Measurements from ENCODE around the gene GPD2.

The GPD2 gene

GRCh38 chr2:156400706-156401678, 35.2 kb upstream of the GPD2 start (continued):
- TF ChIP-seq PRDM10 (tag by site-specific recombination; IDR thresholded peaks at IDR 0.05) (no peak), IKZF3 (tag by site-specific recombination; IDR thresholded peaks at IDR 0.05) (no peak)

DNA sequence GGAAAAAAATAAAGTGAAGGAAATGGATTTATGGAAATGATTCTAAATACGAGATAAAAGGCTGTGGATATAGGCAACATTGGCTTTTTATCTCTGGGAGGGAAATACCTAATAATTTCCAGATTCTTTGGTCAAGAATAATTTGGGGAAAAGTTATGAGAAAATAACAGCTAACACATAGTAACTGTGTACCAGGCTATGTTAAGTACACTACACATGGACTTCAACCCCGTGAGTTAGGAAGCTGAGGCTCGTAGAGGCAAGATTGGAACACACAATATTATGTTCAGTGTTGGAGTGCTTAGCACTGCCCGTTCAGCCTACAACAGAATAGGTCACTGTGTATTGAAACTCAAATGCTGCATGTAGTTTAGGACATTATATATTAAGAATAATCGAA, 34.3 kb upstream of the GPD2 start:
- Histone ChIP-seq H3K4me1 (ENCODE audit: control insufficient read depth, insufficient read depth, low read length) (no peaks in the 10 kb centered on the region), H3K27ac (ENCODE audit: extremely low read depth, low read depth, low read length) (no peak overlapping the region), H3K36me3 (ENCODE audit: control insufficient read depth in 2 of 2, insufficient read depth in 1 of 2, low read length in 2 of 2) (no peaks in the 10 kb centered on the region), H3K9me3 (ENCODE audit: control insufficient read depth, insufficient read depth, low read depth, low read length) (no peaks in the 10 kb centered on the region), H3K4me3 (ENCODE audit: low read depth, low read length) (no peak overlapping the region)
- ChIA-PET POLR2A (no interaction called here), CTCF (no interaction called here)
- TF ChIP-seq ZNF138 (tag by site-specific recombination; IDR thresholded peaks at IDR 0.05; ENCODE audit: borderline replicate concordance) (no peak), YY1 (tag by site-specific recombination; IDR thresholded peaks at IDR 0.05) (no peak), ZNF561 (tag by site-specific recombination; IDR thresholded peaks at IDR 0.05; ENCODE audit: borderline replicate concordance) (no peak), ZNF324 (tag by site-specific recombination; IDR thresholded peaks at IDR 0.05) (no peak), ZNF423 (tag by site-specific recombination; IDR thresholded peaks at IDR 0.05) (no peak), ZNF132 (tag by site-specific recombination; IDR thresholded peaks at IDR 0.05; ENCODE audit: borderline replicate concordance) (no peak), ZNF416 (tag by site-specific recombination; IDR thresholded peaks at IDR 0.05) (no peak), ZBTB1 (tag by site-specific recombination; IDR thresholded peaks at IDR 0.05) (no peak), BCL11B (tag by site-specific recombination; IDR thresholded peaks at IDR 0.05; ENCODE audit: low read depth) (no peak), HOXA7 (CRISPR knock-in tag; IDR thresholded peaks at IDR 0.05; ENCODE audit: borderline replicate concordance) (no peak), ZNF157 (tag by site-specific recombination; IDR thresholded peaks at IDR 0.05) (no peak), ZNF843 (tag by site-specific recombination; IDR thresholded peaks at IDR 0.05) (no peak), ZNF341 (tag by site-specific recombination; IDR thresholded peaks at IDR 0.05; ENCODE audit: low read depth) (no peak), EGR2 (tag by site-specific recombination; IDR thresholded peaks at IDR 0.05; ENCODE audit: low read depth) (no peak), ZNF529 (tag by site-specific recombination; IDR thresholded peaks at IDR 0.05; ENCODE audit: insufficient replicate concordance) (no peak)
- TF ChIP-seq, protein P1, sequence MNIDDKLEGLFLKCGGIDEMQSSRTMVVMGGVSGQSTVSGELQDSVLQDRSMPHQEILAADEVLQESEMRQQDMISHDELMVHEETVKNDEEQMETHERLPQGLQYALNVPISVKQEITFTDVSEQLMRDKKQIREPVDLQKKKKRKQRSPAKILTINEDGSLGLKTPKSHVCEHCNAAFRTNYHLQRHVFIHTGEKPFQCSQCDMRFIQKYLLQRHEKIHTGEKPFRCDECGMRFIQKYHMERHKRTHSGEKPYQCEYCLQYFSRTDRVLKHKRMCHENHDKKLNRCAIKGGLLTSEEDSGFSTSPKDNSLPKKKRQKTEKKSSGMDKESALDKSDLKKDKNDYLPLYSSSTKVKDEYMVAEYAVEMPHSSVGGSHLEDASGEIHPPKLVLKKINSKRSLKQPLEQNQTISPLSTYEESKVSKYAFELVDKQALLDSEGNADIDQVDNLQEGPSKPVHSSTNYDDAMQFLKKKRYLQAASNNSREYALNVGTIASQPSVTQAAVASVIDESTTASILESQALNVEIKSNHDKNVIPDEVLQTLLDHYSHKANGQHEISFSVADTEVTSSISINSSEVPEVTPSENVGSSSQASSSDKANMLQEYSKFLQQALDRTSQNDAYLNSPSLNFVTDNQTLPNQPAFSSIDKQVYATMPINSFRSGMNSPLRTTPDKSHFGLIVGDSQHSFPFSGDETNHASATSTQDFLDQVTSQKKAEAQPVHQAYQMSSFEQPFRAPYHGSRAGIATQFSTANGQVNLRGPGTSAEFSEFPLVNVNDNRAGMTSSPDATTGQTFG (tag by site-specific recombination; IDR thresholded peaks at IDR 0.05; ENCODE audit: borderline replicate concordance): no peak
